GM06990 (cell line): ENCODE results near the gene SEC16A.
"Not testable (repeated sequence)": the region's sequence is repeated elsewhere in the genome, so short reads cannot be mapped to it uniquely, and the experiment has no call there.

Experiments
- DNase-seq: peaks from one replicate; pipeline ENCODE4 v3.0.0-alpha.2; 2011; ENCODE audit not compliant: insufficient read length; ENCODE audit errors: extremely low read depth
- H3K27me3 ChIP-seq: replicated peaks from 2 replicates; pipeline ENCODE4 v1.6.0; 2011; ENCODE audit warnings: low read length; ENCODE audit not compliant: control insufficient read depth, insufficient read depth
- H3K36me3 ChIP-seq: 2 replicates; pipeline ENCODE4 v1.5.1; 2011; ENCODE audit warnings: low read length; ENCODE audit not compliant: control insufficient read depth, insufficient read depth
- H3K4me3 ChIP-seq: replicated peaks from 2 replicates; pipeline ENCODE4 v1.5.1; 2011; ENCODE audit warnings: low read depth, mild to moderate bottlenecking, control low read depth, low read length
- TF ChIP-seq, protein P1 (sequence below): IDR thresholded peaks from 2 replicates; pipeline ENCODE4 v1.5.1; 2011; ENCODE audit warnings: low read length, control low read depth, mild to moderate bottlenecking, inconsistent platforms; ENCODE audit not compliant: insufficient read depth, poor library complexity, severe bottlenecking

SEC16A gene

DNA sequence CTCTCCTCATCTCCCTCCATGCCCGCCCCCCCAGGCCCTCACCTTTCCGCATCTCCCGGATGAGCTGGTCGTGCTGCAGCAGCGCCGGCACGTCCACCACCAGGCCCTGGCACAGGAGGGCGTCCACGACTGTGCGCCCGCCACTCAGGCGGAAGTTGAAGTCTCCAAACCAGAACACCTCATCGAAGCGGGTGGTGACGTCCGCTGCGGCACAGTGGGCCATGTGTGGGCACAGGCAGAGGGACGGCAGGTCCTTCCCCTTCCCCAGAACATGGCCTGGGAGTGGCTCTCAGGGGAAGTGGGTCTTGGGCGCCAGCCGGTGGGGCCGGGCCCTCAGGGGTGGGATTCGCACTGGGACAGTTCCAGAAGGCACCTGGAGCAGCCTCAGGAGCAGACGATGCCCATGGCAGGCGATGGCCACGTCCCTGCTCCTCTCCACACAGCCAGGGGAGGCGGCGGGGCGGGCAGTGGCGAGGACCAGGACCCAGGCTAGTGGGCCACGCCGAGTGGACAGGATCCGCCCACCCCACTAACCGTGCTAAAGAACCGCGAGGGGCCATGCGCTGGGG lies 51.0 kb downstream of the SEC16A start:
- no peaks in the 10 kb centered on the region for H3K27me3 ChIP-seq
- H3K36me3 ChIP-seq: peaks cover 17% of the 10 kb centered on the region
- no peak for DNase-seq
- TF ChIP-seq, protein P1, sequence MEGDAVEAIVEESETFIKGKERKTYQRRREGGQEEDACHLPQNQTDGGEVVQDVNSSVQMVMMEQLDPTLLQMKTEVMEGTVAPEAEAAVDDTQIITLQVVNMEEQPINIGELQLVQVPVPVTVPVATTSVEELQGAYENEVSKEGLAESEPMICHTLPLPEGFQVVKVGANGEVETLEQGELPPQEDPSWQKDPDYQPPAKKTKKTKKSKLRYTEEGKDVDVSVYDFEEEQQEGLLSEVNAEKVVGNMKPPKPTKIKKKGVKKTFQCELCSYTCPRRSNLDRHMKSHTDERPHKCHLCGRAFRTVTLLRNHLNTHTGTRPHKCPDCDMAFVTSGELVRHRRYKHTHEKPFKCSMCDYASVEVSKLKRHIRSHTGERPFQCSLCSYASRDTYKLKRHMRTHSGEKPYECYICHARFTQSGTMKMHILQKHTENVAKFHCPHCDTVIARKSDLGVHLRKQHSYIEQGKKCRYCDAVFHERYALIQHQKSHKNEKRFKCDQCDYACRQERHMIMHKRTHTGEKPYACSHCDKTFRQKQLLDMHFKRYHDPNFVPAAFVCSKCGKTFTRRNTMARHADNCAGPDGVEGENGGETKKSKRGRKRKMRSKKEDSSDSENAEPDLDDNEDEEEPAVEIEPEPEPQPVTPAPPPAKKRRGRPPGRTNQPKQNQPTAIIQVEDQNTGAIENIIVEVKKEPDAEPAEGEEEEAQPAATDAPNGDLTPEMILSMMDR: no peak
- H3K4me3 ChIP-seq: no peak overlapping the region

DNA sequence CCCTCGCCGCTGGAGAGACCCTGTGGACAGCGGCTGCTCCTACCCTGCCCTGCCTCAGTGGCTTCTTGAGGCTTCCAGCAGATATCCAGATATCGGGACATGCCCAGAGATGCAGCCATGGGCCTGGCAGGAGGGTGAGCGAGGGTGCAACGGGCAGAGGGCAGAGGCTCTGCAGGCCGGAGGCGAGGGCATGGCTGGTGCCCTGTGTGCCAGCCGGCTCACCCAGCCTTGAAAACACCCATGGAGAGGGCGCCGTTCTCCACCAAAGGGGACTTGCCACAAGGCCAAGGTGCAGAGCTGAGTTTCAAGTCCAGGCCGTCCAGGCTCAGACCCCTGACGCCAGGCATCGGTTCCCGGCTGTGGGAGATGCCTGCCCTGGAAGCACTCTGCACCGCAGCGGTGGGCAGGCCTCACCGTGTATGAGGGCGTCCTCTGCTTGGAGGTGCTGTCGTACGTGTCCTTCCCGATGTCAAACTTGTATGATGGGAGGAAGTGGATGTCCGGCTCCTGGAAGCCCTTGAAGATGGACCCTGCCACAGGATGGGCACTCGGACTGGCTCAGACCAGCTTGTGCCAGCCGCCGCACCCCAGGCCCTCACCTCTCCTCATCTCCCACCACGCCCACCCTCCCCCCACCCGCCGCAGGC lies 52.1 kb downstream of the SEC16A start:
- H3K36me3 ChIP-seq: peaks cover 14% of the 10 kb centered on the region
- H3K4me3 ChIP-seq: no peak overlapping the region
- no peak for DNase-seq
- H3K27me3 ChIP-seq: no peaks in the 10 kb centered on the region
- TF ChIP-seq, protein P1: no peak

DNA sequence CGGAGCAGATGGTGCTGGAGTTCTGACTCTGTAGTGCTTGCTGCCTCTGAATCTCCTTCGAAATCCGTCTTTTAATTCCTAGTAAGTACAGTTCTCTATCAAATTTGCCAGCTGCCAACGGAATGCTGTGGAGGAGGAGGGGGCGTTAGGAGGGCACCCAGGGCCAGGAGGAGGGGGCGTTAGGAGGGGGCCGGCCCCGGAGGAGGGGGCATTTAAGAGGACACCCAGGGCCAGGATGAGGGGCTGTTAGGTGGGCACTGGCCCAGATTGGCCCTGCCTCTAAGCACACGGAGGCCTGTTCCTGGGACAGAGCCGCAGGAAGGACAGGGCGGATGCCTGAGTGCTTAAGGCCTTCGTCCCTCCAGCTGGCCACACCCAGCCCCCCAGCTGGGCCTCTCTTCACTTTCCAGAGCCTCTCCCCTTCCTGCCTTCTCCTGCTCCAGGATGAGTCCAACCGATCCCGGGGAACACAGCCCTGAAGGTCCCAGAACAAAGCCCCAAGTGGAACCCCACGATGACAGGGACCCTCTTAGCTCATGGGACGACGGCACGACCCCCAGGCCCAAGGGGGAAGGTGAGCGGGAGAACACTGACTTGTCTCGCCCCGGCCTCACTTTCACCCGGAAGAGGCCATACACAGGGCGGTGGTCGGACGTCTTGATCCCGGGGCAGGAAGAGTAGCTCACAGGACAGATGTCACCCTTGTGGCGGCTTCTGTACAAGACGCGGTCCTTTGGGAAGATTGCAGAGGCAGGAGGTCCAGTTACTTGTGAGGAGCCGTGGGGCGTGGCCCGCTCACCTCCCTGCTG lies 53.0 kb downstream of the SEC16A start:
- no peaks in the 10 kb centered on the region for H3K27me3 ChIP-seq
- H3K36me3 ChIP-seq: peaks cover 12% of the 10 kb centered on the region
- no peak overlapping the region for H3K4me3 ChIP-seq
- DNase-seq: no peak
- TF ChIP-seq, protein P1: no peak

DNA sequence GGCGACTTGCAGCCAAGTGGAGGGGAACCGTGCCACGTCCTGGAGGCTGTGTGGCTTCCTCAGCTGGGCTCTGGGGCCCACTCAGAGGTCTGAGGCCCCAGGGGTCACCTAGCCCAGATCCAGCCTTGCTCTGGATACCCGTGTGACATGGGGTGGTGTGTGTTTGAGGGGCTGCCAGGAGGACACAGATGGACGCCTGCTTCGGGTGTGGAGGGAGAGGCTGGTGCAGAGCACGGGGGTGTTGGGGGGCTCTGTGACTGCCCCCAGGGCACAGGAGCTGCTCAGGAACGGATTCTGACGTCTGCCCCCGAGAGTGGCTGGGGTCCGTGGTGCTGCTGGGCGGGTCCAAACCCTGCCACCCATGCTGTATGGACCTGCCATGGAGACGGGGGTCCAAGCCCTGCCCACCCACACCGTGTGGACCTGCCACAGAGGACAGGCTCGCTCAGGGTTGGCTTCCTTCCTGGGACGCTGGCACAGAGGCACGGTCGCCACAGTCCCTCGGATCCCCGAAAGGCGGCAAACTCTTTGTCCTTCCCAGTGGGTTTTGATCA lies 53.7 kb downstream of the SEC16A start:
- Histone ChIP-seq H3K4me3 (no peak overlapping the region), H3K27me3 (no peaks in the 10 kb centered on the region), H3K36me3 (peaks cover 12% of the 10 kb centered on the region)
- DNase-seq: no peak
- TF ChIP-seq, protein P1: no peak

DNA sequence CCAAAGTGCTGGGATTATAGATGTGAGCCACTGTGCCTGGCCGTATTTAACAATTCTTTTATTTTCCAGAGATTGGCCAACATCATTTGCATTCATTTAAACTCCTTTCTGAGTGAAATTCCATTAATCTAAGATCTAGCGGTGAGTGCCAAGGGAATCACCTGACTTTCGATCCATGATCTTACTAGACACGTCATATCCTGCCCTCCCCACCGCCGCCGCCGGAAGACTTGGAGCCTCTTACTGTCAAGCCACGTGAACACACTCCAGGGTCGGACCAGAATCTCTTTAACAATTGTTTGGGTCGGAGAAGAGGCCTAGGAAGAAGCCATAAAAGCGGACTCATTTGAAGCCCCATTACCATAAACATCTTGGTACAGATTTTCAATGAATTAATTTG lies 56.1 kb downstream of the SEC16A start:
- Histone ChIP-seq H3K27me3 (no peaks in the 10 kb centered on the region), H3K4me3 (no peak overlapping the region), H3K36me3 (peaks cover 21% of the 10 kb centered on the region)
- DNase-seq: no peak
- TF ChIP-seq, protein P1: no peak

DNA sequence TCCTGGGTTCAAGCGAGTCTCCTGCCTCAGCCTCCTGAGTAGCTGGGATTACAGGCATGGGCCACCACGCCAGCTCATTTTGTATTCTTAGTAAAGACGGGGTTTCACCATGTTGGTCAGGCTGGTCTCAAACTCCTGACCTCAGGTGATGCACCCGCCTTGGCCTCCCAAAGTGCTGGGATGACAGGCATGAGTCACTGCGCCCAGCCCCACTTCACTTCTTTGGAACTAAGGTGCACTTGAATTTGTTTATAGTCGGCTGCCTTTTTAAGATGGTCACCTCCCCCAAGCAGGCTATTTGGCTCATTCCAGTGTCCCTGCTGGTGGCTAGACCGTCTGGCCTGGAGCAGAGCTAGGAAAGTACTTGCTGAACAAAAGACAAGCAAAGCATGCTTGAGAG lies 57.5 kb downstream of the SEC16A start:
- not testable (repeated sequence) for H3K4me3 ChIP-seq, DNase-seq, H3K27me3 ChIP-seq
- H3K36me3 ChIP-seq: peaks cover 17% of the 10 kb centered on the region
